Endodermal cell (in vitro differentiated cells): Measurements from ENCODE around the gene SUMO3. TPM values are rescaled to one million over a fixed set of nuclear protein-coding genes. Genes with fewer than 3 reads are reported as not detected.

ENCODE experiments used
- DNase-seq: peaks from one replicate; pipeline ENCODE4 v3.0.0-alpha.2; 2017
- H3K27ac ChIP-seq: 2 replicates; pipeline ENCODE4 v1.5.1; 2013; ENCODE audit warnings: mild to moderate bottlenecking, low read depth, low read length, moderate library complexity
- H3K27me3 ChIP-seq: 2 replicates; pipeline ENCODE4 v1.6.1; 2013; ENCODE audit warnings: mild to moderate bottlenecking, low read length, moderate library complexity; ENCODE audit not compliant: insufficient read depth, control insufficient read depth, poor library complexity, severe bottlenecking
- H3K36me3 ChIP-seq: 2 replicates; pipeline ENCODE4 v1.7.0; 2013; ENCODE audit warnings: mild to moderate bottlenecking, low read length, moderate library complexity; ENCODE audit not compliant: control insufficient read depth, insufficient read depth
- H3K4me1 ChIP-seq: one replicate; pipeline ENCODE4 v1.7.0; 2013; ENCODE audit warnings: low read length; ENCODE audit not compliant: control insufficient read depth, insufficient read depth
- H3K4me3 ChIP-seq: 2 replicates; pipeline ENCODE4 v1.5.1; 2013; ENCODE audit warnings: mild to moderate bottlenecking, low read length, moderate library complexity
- H3K9ac ChIP-seq: 2 replicates; pipeline ENCODE4 v1.6.1; 2013; ENCODE audit warnings: mild to moderate bottlenecking, low read length, moderate library complexity; ENCODE audit not compliant: poor library complexity, severe bottlenecking; ENCODE audit errors: extremely low read depth
- H3K9me3 ChIP-seq: 2 replicates; pipeline ENCODE4 v1.6.1; 2013; ENCODE audit warnings: mild to moderate bottlenecking, low read length, moderate library complexity; ENCODE audit not compliant: control insufficient read depth
- H3K27ac Mint-ChIP-seq: 2 replicates; pipeline ENCODE4 v1.8.0; 2020; ENCODE audit warnings: mixed read lengths
- H3K27me3 Mint-ChIP-seq: 2 replicates; pipeline ENCODE4 v1.8.0; 2021; ENCODE audit warnings: mild to moderate bottlenecking, mixed read lengths; ENCODE audit not compliant: insufficient read depth
- H3K36me3 Mint-ChIP-seq: 2 replicates; pipeline ENCODE4 v1.8.0; 2020; ENCODE audit warnings: low read depth, mixed read lengths
- H3K4me1 Mint-ChIP-seq: 2 replicates; pipeline ENCODE4 v1.8.0; 2020; ENCODE audit warnings: mixed read lengths
- H3K4me3 Mint-ChIP-seq: 2 replicates; pipeline ENCODE4 v1.8.0; 2020; ENCODE audit warnings: mild to moderate bottlenecking, moderate library complexity, mixed read lengths
- H3K9me3 Mint-ChIP-seq: 2 replicates; pipeline ENCODE4 v1.8.0; 2020; ENCODE audit warnings: mild to moderate bottlenecking, mixed read lengths
- CTCF ChIP-seq: fragments of 200-600 bp; sonication (generic); conservative IDR thresholded peaks from 2 replicates; pipeline ENCODE4 v1.5.0; 2021; ENCODE audit warnings: antibody characterized with exemption, mild to moderate bottlenecking
- WGBS, 2 experiments: methylation state at CpG; one replicate each; pipeline versions ENCODE4 v1.1.5 to v1.1.7; 2013; ENCODE audit warnings: missing lambda C conversion rate in 2 of 2, mixed read lengths in 1 of 2; ENCODE audit not compliant: insufficient coverage in 1 of 2, insufficient read length in 1 of 2; 5-methylcytosine and 5-hydroxymethylcytosine counted together
- total RNA-seq, 2 donors: library from RNA; stranded (reverse); fragmentation: NEBNext Ultra II Directional in 1 of 2; extraction: Animal tissue kit (Norgen Biotek cat#: 25700) in 1 of 2; gene quantifications; 2 replicates in 1 of 2; 3 replicates in 1 of 2; pipeline ENCODE4 v1.2.1, GENCODE V29; 2021

The SUMO3 gene
- total RNA-seq, 2 donors from 2014 or later: 79.5 to 96.4 TPM

GRCh38 chr21:44793592-44794374 lies 24.1 kb downstream of the SUMO3 start:
- H3K9me3 Mint-ChIP-seq: no peaks in the 10 kb centered on the region
- Histone ChIP-seq H3K9me3 (peaks cover 2% of the 10 kb centered on the region), H3K27ac (no peak overlapping the region), H3K4me1 (no peaks in the 10 kb centered on the region), H3K9ac (no peak overlapping the region), H3K4me3 (no peak overlapping the region), H3K27me3 (no peaks in the 10 kb centered on the region), H3K36me3 (peaks cover 45% of the 10 kb centered on the region)
- peak; percentile 20 for DNase-seq
- no peak overlapping the region for H3K27ac Mint-ChIP-seq
- 25 to 38% methylated on average over 4 of the region's 4 CpGs for WGBS, 2 experiments
- peaks cover 12% of the 10 kb centered on the region for H3K4me1 Mint-ChIP-seq
- H3K27me3 Mint-ChIP-seq: no peaks in the 10 kb centered on the region
- no peak overlapping the region for H3K4me3 Mint-ChIP-seq
- peaks cover 55% of the 10 kb centered on the region for H3K36me3 Mint-ChIP-seq
- TF ChIP-seq CTCF: peak; percentile 8

GRCh38 chr21:44792702-44793591 lies 24.9 kb downstream of the SUMO3 start:
- peaks cover 49% of the 10 kb centered on the region for H3K36me3 Mint-ChIP-seq
- H3K4me3 ChIP-seq: no peak overlapping the region
- TF ChIP-seq CTCF: peak; percentile 92
- H3K9me3 Mint-ChIP-seq: no peaks in the 10 kb centered on the region
- peaks cover 37% of the 10 kb centered on the region for H3K36me3 ChIP-seq
- H3K4me1 ChIP-seq: no peaks in the 10 kb centered on the region
- H3K27ac Mint-ChIP-seq: no peak overlapping the region
- H3K9ac ChIP-seq: no peak overlapping the region
- H3K27me3 ChIP-seq: no peaks in the 10 kb centered on the region
- no peak overlapping the region for H3K4me3 Mint-ChIP-seq
- peaks cover 12% of the 10 kb centered on the region for H3K4me1 Mint-ChIP-seq
- H3K27ac ChIP-seq: no peak overlapping the region
- 49 to 51% methylated on average over 9 to 10 of the region's 10 CpGs for WGBS, 2 experiments
- peak; percentile 80 for DNase-seq
- no peaks in the 10 kb centered on the region for H3K9me3 ChIP-seq
- no peaks in the 10 kb centered on the region for H3K27me3 Mint-ChIP-seq

GRCh38 chr21:44791993-44792392 lies 25.9 kb downstream of the SUMO3 start:
- Histone ChIP-seq H3K27ac (no peak overlapping the region), H3K4me1 (no peaks in the 10 kb centered on the region), H3K36me3 (peaks cover 31% of the 10 kb centered on the region), H3K27me3 (no peaks in the 10 kb centered on the region), H3K4me3 (no peak overlapping the region), H3K9ac (no peak overlapping the region), H3K9me3 (no peaks in the 10 kb centered on the region)
- no peaks in the 10 kb centered on the region for H3K27me3 Mint-ChIP-seq
- 93 to 98% methylated on average over 5 of the region's 5 CpGs for WGBS, 2 experiments
- H3K4me3 Mint-ChIP-seq: no peak overlapping the region
- no peaks in the 10 kb centered on the region for H3K9me3 Mint-ChIP-seq
- no peak for TF ChIP-seq CTCF
- H3K4me1 Mint-ChIP-seq: peaks cover 12% of the 10 kb centered on the region
- H3K36me3 Mint-ChIP-seq: peaks cover 52% of the 10 kb centered on the region
- no peak for DNase-seq
- H3K27ac Mint-ChIP-seq: no peak overlapping the region
